Right atrium auricular region (tissue), 2 donors: ENCODE measurements around the gene ZSCAN5A. TPM values are rescaled to one million over a fixed set of nuclear protein-coding genes. Genes with fewer than 3 reads are reported as not detected.

Experiments used
- DNase-seq: peaks from one replicate; pipeline ENCODE4 v3.0.0-alpha.2; 2019; ENCODE audit warnings: low spot score
- H3K27ac ChIP-seq, 2 donors: fragments of 200-600 bp; sonication (generic); 1 replicate in 1 of 2; 2 replicates in 1 of 2; pipeline ENCODE4 v1.5.1; 2016 to 2019
- H3K27me3 ChIP-seq, 2 donors: fragments of 200-600 bp; sonication (generic); one replicate each; pipeline versions ENCODE4 v1.5.1 to v1.6.0; 2017 to 2019
- H3K36me3 ChIP-seq: fragments of 200-600 bp; sonication (generic); one replicate; pipeline ENCODE4 v1.5.1; 2016
- H3K4me1 ChIP-seq, 2 donors: fragments of 200-600 bp; sonication (generic); one replicate each; pipeline versions ENCODE4 v1.5.1 to v1.6.0; 2017 to 2019
- H3K4me3 ChIP-seq, 2 donors: fragments of 200-600 bp; sonication (generic); 1 replicate in 1 of 2; 2 replicates in 1 of 2; pipeline ENCODE4 v1.5.1; 2017 to 2019; ENCODE audit warnings: mild to moderate bottlenecking in 1 of 2, moderate library complexity in 1 of 2
- H3K9me3 ChIP-seq, 2 donors: fragments of 200-600 bp; sonication (generic); one replicate each; pipeline ENCODE4 v1.5.1; 2019
- total RNA-seq, 2 donors: library from RNA; depleted of rRNA; stranded (reverse); fragments of >200 nt; gene quantifications; one replicate each; pipeline ENCODE4 v1.1.0, GENCODE V29; 2016
- TF ChIP-seq, protein P1 (sequence below), 2 donors: fragments of 200-600 bp; sonication (generic); IDR thresholded peaks; one replicate each; pipeline ENCODE4 v1.5.1; 2019; ENCODE audit warnings: antibody characterized with exemption in 2 of 2

Gene ZSCAN5A
- total RNA-seq, 2 donors from 2014 or later: 3.0 to 9.5 TPM

GRCh38 chr19:56306016-56306415, 8.6 kb downstream of the ZSCAN5A start:
- Histone ChIP-seq H3K27me3 (no peaks in the 10 kb centered on the region), H3K9me3 (no peaks in the 10 kb centered on the region), H3K4me3 (no peak overlapping the region), H3K4me1 (no peaks in the 10 kb centered on the region), H3K36me3 (no peaks in the 10 kb centered on the region), H3K27ac (peak overlapping the region; percentile 11 to 48)
- peak; percentile 13 for DNase-seq
- TF ChIP-seq, protein P1, sequence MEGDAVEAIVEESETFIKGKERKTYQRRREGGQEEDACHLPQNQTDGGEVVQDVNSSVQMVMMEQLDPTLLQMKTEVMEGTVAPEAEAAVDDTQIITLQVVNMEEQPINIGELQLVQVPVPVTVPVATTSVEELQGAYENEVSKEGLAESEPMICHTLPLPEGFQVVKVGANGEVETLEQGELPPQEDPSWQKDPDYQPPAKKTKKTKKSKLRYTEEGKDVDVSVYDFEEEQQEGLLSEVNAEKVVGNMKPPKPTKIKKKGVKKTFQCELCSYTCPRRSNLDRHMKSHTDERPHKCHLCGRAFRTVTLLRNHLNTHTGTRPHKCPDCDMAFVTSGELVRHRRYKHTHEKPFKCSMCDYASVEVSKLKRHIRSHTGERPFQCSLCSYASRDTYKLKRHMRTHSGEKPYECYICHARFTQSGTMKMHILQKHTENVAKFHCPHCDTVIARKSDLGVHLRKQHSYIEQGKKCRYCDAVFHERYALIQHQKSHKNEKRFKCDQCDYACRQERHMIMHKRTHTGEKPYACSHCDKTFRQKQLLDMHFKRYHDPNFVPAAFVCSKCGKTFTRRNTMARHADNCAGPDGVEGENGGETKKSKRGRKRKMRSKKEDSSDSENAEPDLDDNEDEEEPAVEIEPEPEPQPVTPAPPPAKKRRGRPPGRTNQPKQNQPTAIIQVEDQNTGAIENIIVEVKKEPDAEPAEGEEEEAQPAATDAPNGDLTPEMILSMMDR (IDR thresholded peaks at IDR 0.05): no peak

DNA sequence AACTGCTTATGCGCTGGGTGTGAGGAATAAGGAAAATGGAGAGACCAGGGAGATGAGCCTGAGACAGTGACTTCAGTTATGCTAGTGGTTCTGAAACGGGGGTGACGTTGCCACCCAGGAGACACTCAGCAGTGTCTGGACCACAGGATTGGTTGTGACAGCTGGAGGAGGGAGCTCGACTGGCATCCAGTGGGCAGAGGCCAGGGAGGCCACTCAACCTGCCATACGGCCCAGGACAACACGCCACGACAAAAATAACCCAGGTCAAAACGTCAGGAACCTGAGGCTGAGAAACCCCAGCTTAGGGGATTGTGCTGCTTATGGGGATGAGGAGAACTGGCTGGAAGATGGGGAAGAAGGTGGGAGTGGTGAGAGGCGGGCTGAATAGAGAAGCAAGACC, 10.4 kb downstream of the ZSCAN5A start:
- Histone ChIP-seq H3K27me3 (no peaks in the 10 kb centered on the region), H3K4me1 (no peaks in the 10 kb centered on the region), H3K27ac (no peak overlapping the region), H3K4me3 (no peak overlapping the region), H3K9me3 (no peaks in the 10 kb centered on the region), H3K36me3 (no peaks in the 10 kb centered on the region)
- DNase-seq: no peak
- TF ChIP-seq, protein P1 (IDR thresholded peaks at IDR 0.05): no peak

- H3K27ac ChIP-seq: no peak overlapping the region
- no peak for DNase-seq
- H3K4me3 ChIP-seq: no peak overlapping the region
- H3K27me3 ChIP-seq: no peaks in the 10 kb centered on the region
- no peaks in the 10 kb centered on the region for H3K36me3 ChIP-seq
- TF ChIP-seq, protein P1 (IDR thresholded peaks at IDR 0.05): no peak
- no peaks in the 10 kb centered on the region for H3K4me1 ChIP-seq
- no peaks in the 10 kb centered on the region for H3K9me3 ChIP-seq
Measured at GRCh38 chr19:56301886-56302620, 12.6 kb downstream of the ZSCAN5A start.

DNA sequence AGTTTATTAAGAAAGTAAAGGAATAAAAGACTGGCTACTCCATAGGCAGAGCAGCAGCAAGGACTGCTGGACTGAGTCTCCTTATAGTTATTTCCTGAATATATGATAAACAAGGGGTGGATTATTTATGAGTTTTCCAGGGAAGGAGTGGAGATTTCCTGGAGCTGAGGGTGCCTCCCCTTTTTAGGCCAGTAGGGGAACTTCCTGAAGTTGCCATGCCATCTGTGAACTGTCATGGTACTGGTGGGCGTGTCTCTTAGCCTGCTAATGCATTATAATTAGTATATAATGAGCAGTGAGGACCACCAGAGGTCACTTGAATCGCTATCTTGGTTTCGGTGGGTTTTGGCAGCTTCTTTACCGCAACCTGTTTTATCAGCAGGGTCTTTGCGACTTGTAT, 13.5 kb downstream of the ZSCAN5A start:
- Histone ChIP-seq H3K9me3 (no peaks in the 10 kb centered on the region), H3K27me3 (no peaks in the 10 kb centered on the region), H3K4me3 (no peak overlapping the region), H3K27ac (no peak overlapping the region), H3K36me3 (peaks cover 3% of the 10 kb centered on the region), H3K4me1 (no peaks in the 10 kb centered on the region)
- no peak for DNase-seq
- TF ChIP-seq, protein P1 (IDR thresholded peaks at IDR 0.05): no peak

DNA sequence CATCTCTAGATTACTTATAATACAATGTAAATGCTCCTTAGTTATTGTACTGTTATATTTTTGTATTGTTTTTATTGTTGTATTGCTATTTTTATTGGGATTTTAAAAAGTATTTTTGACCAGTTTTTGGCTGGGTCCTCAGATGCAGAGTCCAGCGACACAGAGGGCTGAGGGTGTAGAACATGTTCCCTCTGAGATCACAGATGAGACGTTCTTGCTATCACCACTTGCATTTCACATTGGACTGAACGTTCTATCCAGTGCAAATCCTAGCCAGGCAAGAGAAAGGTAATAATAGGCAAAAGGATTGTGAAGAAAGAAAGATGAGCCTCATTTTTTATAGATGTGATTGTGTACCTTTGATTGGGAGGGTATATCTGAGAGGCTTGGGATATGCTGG, 15.0 kb downstream of the ZSCAN5A start:
- TF ChIP-seq, protein P1 (IDR thresholded peaks at IDR 0.05): no peak
- no peak for DNase-seq
- H3K36me3 ChIP-seq: peaks cover 12% of the 10 kb centered on the region
- no peaks in the 10 kb centered on the region for H3K27me3 ChIP-seq
- peak overlapping the region; percentile 6 to 56 for H3K27ac ChIP-seq
- no peaks in the 10 kb centered on the region for H3K9me3 ChIP-seq
- no peaks in the 10 kb centered on the region for H3K4me1 ChIP-seq
- H3K4me3 ChIP-seq: no peak overlapping the region

- TF ChIP-seq, protein P1 (IDR thresholded peaks at IDR 0.05): no peak
- Histone ChIP-seq H3K9me3 (no peaks in the 10 kb centered on the region), H3K4me3 (no peak overlapping the region), H3K27me3 (no peaks in the 10 kb centered on the region), H3K36me3 (peaks cover 20% of the 10 kb centered on the region), H3K4me1 (no peaks in the 10 kb centered on the region), H3K27ac (no peak overlapping the region)
- DNase-seq: no peak
Measured at GRCh38 chr19:56297010-56297409, 17.6 kb downstream of the ZSCAN5A start.
